NCI-H82 treated with DMSO at 0.1 percent for 48 hours (cell line): Measurements from ENCODE around the gene SWAP70.

Experiments
- DNase-seq: peaks from one replicate; lab custom pipeline; 2025; ENCODE audit not compliant: unreplicated experiment; lab: John Stamatoyannopoulos, UW

The SWAP70 gene

DNA sequence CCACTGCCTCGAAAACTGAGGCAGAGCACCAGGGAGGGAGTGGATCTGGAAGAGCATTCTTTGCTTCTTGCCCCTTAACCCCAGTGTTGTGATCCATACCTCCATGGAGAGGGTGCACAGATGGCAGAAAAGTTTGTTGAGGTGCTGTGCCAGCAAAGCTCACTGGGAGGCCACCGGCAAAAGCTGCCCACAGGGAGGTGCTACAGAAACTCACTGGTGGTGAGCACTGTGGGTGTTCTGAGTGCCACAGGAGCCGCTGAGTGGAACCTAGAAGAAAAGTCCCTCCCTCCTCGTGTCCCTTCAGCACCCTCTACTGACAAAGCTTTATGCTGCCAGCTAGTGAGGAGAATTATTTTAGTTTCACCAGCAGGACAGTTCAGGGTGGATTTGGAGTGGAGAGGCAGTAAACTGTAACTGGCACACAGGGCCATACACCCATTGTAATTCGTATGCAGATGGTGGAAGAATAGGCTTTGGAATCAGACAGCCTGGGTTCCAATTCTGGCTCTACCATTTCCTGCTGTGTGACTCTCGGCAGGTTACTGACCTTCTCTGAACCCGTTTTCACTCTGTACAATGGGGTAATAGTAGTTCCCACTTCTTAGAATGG, 84.6 kb downstream of the SWAP70 start:
- DNase-seq = no peak

DNA sequence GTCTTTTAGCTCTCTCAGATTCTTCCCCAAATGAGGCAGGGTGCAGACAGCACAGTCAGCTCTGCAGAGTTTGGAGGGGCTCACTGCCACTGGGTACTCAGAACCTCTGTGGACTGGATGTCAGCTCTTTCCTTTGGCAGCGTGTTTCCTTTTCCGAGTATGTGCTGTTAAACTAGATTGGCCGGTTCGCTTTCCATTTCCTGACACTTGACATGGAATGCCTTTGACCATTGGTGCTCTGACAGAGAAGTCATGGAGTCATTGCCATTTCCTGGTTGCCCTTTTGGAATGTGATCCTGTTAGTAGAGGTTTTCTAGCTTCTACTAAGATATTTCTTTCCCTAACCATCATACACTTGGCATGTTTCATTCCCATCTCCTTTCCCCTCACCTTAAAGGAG, 86.7 kb downstream of the SWAP70 start:
- no peak for DNase-seq

DNA sequence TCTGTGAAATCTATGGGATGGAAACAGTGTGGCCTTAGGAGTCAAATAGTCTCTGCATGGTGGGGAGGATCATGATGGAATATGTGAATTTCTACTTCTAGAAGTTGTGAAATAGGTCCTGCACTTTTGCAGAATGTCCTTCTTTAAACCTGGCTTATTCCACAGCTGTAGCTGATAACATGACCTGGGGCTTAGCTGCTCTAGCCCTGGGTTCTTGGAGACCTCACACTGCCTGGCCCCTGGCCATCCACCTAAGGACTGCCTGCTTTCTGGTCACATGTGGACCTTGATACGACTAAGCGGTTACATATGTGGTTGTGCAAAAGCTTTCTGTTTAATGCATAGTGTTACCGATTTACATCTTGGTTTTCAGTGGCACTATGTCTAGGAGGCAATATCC, 88.2 kb downstream of the SWAP70 start:
- DNase-seq = no peak

DNA sequence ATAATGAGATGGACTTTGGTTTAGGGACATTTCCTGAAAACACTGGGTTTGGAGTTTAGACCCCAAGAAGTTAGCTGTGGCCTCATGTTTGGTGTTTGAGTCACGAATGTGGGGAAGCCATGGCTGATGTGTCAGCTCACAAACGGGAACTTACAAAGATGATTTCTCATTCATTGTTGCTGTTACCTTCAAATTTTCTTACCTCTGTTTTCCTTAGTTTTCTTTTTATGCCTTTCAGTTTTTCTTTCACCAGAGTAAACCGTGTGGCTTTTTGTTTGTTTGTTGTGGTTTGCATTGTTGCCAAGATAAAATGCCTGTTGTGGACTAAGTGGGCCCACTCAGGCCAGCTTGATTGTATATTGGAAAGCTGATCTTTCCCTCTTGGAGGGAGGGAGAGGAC, 89.1 kb downstream of the SWAP70 start:
- no peak for DNase-seq

DNA sequence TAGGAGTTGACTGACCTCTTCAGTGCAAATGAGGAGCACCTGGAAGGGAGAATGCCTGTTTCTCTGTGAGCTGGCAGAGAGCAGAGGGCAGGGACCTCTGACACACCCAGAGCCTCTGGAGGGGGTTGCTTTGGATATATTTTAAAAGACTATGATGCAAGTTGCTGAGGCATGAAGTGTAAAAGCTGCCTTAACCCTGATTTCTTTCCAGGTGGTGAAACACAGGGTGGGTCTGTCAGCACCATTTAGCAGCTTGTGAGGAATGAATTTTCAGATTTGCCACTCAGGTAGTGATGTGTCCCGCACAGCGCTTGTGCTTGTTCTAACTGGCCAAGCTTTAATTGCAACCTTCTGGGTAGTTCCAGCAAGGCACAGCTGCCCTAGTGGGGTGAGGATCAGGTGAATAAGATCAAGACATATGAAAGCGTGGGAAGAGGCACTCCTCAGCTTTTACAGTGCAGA, 90.2 kb downstream of the SWAP70 start:
- DNase-seq = no peak

DNA sequence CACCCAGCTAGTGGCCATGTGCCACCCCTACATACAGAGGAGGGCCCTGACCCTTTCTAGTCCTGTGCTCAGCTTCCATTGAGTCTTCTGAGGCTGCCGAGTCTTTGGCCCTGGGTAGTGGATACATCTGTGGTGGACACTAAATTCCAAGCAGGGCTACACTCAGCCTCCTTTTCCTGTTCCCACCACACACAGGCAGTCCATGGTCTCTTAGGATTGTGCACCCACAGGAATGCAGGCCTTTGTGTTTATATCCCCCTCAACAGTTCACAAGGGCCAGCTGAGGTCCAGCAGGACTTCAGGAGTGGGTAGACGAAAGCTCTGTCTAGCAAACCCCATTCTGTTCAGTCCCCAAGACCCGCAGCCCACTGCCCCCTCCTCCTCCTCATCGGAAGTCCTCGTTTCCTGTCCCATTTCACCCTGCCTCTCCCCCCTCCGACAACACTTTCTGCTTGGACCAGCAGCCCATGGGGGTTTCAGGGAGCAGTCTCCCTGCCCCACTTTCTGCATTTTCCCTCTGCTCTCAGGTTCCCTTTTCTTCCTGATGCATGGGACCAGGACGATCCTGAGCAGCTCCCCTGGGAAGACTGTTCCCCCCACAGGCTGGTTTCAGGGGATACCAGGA, 91.8 kb downstream of the SWAP70 start:
- DNase-seq = no peak

DNA sequence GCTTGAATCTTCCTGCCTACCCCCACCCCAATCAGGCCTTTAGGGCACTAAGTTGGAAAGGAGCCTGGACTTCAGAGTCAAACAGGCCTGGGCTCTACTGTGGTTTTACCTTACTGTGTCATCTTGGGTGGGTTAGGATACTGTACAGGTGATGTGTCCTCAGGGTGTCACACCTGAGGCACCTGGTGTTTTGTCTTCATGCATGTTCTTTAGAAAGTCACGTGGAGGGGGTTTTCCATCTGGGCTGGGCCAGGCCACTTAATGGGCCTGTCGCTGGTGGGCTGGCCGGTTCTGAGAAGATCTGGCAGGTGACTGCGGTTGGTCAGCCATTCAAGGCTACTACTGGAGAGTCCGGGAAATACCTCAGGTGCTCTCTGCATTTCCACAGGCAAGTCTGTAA, 92.6 kb downstream of the SWAP70 start:
- no peak for DNase-seq

DNA sequence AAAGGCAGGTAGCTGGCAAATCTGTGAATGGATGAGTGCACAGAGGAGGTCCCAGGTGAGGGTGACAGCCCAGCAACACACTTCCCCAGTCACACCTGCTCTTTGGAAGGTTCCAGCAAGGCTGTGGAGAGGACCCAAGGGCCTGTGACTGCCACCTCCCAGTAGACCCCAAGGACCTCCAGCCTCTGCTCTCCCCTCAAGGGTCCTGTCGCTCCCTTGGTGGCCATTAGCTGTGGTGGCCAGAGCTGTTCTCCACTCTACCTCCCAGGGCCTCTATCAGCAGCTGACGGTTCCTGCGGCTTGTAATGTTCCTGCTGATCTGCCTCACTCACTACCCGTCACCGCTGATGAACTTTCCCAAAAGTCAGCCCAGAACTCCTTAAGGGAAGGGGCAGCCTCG, 93.0 kb downstream of the SWAP70 start:
- DNase-seq = no peak

DNA sequence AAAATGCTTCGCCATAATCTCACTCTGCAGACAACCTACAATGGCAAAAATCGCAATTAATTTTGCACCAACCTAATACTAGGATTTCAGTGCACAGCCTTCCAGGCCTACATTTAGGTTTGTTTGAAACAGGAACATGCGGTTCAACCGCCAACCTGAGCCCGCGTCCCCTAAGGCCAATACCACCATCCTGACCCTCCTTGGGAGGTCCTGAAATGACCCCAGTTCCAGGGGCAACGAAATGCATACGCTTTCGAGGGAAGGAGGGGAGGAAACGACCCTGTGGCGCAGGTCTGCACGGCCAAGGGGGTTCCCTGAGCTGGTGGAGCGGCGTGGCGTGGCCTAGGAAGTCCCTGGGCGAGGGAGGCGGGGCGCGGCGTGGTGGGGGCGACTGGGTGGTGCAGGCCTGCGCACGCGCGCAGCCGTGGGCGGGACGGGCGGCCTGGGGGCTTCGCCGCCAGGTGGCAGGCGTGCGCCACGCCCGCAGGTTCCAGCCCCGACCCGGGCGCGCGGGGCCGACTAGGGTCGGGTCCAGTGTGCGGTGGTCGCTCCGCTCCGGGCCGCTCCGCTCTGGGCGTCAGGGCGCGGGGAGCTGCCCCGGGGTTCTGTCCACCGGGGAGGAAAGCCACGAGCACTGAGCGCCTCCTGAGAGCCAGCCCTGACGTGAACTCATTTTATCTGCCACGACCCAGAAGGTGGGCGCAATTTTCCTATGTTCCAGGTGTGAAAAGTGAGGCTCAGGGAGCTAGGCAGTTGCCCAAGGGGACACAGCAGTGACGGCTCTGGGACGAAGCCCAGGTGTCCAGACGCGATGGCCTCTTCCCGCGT, 94.1 kb downstream of the SWAP70 start:
- peak; percentile 27 for DNase-seq

DNA sequence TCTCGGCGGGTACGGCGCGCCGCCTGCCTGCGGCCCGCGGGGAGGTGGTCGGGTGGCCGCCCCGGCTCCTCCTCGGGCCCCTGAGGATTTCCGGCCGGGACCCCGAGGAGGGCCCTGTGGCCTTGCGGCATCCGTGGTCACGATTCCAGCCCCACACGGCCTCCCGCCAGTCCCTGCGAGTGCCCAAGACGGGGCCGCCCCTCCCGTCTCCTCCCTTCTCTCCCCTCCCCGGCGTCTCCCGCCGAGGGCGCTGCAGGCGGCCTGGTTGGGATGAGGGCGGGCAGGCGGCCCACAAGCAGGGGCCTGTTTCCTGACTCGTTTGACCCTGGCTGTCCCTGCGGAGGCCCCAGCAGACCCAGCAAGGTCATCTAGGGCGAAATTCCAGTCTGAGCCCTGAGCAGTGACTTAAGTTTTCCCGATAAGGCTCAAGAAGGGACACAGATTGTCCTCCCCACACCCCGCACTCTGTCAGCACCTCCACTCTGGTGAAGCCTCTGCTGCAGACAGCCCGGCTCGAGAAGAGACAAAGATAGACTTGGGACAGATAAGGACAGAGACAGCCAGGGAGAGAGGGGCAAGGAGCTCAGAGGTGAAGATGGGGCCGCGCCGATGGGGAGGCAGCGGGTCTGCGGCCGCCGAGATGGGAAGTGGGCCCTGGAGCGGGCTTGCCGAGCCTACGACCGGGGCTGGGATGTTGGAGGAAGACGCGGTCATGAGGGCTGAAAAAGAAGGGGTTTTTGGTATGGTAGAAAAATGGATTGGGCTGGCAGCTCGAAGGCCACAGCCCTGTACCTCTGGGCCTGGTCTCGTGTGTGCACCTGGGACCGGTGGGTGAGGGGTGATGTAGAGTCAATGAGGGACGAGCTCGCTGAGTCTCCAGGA, 95.0 kb downstream of the SWAP70 start:
- no peak for DNase-seq

DNA sequence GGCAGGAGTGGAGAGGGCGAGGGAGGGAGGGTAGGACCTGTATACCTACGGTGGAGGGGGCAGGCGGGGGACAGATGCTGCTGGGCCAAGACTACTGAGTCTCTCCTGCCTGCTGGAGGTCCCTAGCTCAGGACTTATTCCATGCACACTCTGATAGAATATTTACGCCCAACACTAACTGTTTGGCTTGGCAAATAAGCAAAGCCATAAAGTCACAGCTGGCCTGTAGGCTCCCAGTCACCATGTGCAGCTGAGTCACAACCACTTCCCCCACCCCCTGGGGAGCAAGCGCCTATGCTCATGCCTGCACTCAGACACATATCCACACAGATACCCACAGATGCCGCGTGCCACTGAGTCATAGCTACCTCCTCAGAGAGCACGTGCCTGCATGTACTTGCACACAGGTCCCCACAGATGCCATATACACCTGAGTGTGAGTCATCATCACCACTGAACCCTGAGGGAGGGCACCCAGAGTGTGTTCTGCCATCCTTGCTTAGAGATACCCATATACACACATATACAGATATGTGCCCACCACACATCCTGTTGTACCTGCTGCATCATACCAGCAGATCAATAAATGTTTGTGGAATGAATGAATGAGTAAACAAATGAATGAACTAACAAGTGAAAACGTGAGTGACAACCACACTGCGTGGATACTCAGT, 95.8 kb downstream of the SWAP70 start:
- DNase-seq = no peak

DNA sequence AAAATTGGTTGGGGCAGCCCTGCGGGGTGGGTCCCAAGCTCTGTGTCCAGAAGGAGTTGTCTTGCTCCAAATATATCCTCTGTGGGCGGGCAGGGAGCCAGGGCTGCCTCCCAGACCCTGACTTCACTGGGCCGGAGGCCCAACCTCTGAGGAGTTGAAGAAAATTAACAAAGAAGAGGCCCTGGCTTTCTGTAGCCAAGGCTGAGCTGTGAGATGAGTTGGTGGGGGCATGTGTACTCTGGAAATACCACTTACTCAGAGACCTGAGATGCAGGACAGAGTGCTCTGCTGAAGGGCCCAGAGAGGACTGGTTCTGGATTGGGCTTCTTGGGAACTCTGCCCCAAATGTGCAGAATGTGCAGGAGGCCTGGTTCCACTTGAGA, 96.3 kb downstream of the SWAP70 start:
- no peak for DNase-seq

DNA sequence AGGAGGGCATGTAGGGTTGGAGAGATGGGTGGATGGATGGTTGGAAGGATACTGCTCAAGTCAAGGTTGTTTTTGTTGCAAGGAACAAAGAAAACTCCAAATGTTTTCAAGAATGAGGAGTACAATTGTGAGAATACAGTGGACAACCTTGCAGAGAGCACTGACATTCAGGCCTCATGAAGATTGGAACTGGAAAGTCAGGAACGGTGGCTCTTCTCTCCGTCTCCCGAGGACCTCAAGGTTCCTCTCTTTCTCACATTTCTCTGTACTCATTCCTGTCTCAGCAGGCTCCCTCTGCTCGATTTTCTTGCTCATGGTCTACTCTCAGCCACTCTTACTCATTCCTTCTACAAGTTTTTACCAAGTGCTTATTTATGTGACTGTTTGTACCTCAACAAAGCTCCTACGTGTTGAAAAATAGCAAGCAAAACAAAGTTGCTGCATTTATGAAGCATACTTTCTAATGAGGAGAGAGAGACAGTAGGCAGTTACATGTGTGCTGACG, 97.6 kb downstream of the SWAP70 start:
- DNase-seq = no peak

DNA sequence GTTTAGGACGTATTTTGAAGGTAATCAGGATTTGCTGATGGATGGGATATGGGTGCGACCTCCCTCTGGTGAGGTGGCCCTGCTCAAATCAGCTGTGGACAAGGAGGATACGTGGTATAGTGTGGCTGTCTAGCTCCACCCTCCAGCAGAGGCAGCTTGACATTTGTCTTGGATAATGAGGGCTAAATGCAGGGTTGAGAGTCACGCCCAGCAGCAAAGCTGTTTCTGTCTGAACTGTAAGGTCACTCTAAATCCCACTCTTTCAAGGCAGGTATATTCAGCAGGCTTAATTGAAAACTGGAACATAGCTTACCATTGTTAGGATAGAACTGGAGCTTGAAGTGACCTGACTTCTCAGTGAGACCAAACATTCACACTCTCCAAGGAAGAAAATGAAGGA, 98.7 kb downstream of the SWAP70 start:
- DNase-seq = no peak

DNA sequence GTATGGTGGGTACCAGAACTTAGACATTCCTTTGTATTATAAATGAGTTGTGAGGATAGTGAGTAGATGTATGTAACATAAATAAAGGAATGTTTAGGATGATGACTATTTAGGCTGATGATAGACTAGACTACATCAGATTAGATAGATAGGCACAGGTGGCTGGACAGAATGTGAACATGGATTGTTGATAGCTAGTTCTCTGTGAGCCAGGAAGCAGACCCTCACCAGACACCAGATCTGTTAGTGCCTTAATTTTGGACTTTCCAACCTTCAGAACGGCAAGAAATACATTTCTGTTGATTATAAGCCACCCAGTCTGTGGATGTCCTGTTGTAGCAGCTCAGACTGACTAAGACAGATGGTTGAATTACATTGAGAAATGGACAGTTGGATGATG, 99.4 kb downstream of the SWAP70 start:
- no peak for DNase-seq

DNA sequence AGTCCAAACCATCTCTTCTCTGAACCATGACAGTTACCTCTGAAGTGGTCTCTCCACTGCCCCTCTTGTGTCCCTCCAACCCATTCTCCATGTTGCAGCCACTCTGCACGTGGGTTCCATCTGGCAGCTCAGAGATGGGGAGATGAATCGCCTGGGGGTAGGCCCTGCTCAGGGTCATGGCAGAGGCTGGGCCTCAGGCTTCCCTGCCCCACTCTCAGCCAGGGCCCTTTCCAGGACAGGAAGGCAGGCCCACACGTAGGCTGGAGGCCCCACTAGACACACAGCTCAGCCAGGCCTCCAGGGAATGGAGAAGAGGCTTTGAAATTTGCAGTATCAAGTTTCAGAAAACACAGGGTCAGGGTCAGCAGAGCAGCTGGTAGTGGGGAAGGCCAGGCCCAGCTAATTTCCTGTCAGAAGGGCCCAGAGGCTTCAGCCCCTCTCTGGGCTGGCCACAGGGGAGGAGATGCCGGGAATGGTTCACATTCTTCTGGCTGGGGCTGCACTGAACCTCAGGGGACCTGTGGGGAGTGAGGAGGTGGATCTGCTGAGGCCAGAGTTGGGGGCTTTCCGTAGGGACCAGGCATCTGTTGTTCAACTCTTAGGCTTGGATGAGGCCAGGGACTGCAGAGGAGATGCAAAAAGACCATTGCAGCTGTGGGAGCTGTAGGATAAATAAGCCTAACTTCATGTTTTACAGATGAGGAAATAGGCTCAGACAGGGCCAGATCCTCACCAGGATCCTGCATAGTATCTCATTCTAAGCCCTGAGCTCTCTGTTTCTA, 101.6 kb downstream of the SWAP70 start:
- DNase-seq = no peak

DNA sequence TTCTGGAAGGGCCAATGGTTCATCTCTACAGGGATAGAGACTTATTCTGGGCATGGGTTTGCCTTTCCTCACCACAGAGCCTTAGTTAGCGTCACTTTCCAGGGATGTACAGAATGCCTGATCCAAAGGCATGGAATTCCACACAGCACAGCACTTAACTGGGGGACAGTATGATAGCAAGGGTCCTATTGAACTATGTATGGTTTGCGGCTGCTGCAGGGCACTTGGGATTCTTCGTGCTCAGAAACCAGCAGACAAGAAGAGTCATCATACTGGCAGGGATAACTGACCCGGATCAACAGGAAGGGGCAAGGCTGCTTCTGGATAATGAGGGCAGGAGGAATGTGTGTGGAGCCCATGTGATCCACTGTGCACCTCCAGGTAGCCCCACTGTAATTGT, 105.7 kb downstream of the SWAP70 start:
- no peak for DNase-seq

DNA sequence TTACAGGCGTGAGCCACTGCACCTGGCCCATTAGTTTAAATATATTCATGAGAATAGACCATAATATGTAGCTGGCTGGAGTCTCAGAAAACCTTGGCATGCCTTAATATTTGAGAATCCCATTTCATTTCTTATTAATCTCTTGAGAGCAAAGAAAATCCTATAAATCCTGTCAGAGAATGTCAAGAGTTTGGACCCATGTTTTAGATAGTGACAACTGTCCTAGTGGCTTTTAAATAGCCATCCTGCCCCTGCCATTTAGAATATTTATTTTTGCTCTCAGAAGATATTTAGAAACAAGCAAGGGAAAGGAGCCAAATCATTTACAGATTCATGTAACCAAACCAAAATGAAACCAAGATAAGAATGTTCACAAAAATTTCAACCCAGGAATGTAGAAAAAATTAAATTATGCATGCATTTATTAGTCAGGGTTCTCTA, 107.2 kb downstream of the SWAP70 start:
- no peak for DNase-seq

DNA sequence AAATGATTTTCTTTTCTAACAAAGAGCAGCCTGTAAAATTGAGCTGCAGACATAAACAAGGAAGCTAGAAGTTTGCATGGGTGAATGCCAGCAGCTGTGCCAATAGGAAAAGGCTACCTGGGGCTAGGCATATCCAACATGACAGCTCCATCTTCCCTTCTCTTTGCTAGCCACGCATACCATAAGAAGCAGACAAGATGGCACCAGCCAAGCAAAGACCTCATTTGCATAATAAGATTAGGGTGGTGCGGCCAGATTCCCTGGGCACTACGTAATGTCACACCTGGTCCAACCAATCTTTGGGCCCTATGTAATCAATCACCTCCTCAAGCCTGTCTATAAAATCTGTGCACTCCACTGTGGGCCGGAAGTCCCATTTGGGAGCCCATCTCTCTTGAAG, 108.3 kb downstream of the SWAP70 start:
- peak; percentile 25 for DNase-seq

DNA sequence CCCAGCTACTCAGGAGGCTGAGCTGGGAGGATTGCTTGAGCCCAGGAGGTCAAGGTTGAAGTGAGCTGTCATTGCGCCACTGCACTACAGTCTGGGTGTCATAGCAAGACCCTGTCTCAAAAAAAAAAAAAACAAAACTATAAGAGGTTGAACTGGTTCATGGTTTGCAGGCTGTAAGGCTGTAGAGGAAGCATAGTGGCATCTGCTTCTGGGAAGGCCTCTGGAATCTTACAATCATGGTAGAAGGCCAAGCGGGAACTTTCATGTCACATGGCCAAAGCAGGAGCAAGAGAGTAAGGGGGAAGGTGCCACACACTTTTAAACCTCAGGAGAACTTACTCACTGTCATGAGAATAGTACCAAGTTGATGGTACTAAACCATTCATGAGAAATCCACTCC, 109.6 kb downstream of the SWAP70 start:
- DNase-seq = no peak
